GM18508 (cell line): ENCODE results near the gene RRAD.
"Not testable (repeated sequence)": the region's sequence is repeated elsewhere in the genome, so short reads cannot be mapped to it uniquely, and the experiment has no call there.

Experiments used
- ATAC-seq: cut with Tn5 transposase; IDR thresholded peaks from one replicate; pipeline ENCODE4 v1.9.1; 2021; ENCODE audit warnings: moderate number of reproducible peaks; ENCODE audit not compliant: insufficient read depth, unreplicated experiment

Gene RRAD

GRCh38 chr16:66904428-66904845, 20.9 kb downstream of the RRAD start:
- no peak for ATAC-seq

- no peak for ATAC-seq
Observed at GRCh38 chr16:66903544-66904427, 21.5 kb downstream of the RRAD start.

- ATAC-seq: no peak
Observed at GRCh38 chr16:66902648-66903543, 22.4 kb downstream of the RRAD start.

GRCh38 chr16:66901626-66902025, 23.7 kb downstream of the RRAD start:
- ATAC-seq: no peak

- no peak for ATAC-seq
Observed at GRCh38 chr16:66900721-66901441, 24.5 kb downstream of the RRAD start.

- ATAC-seq: no peak
Observed at GRCh38 chr16:66899945-66900710, 25.2 kb downstream of the RRAD start.

GRCh38 chr16:66899310-66899944, 25.9 kb downstream of the RRAD start:
- no peak for ATAC-seq

GRCh38 chr16:66898933-66899309, 26.4 kb downstream of the RRAD start:
- no peak for ATAC-seq

GRCh38 chr16:66898207-66898606, 27.1 kb downstream of the RRAD start:
- ATAC-seq: no peak

- ATAC-seq: not testable (repeated sequence)
Observed at GRCh38 chr16:66896682-66897081, 28.7 kb downstream of the RRAD start.

- ATAC-seq: no peak
Observed at GRCh38 chr16:66895999-66896398, 29.3 kb downstream of the RRAD start.

GRCh38 chr16:66895689-66895979, 29.7 kb downstream of the RRAD start:
- ATAC-seq: no peak

GRCh38 chr16:66894948-66895688, 30.2 kb downstream of the RRAD start:
- ATAC-seq: no peak

GRCh38 chr16:66894055-66894454, 31.3 kb downstream of the RRAD start:
- ATAC-seq: no peak

- ATAC-seq: no peak
Observed at GRCh38 chr16:66891797-66892196, 33.5 kb downstream of the RRAD start.

GRCh38 chr16:66891360-66891759, 34.0 kb downstream of the RRAD start:
- ATAC-seq: no peak

GRCh38 chr16:66890799-66891198, 34.5 kb downstream of the RRAD start:
- no peak for ATAC-seq

GRCh38 chr16:66889622-66890021, 35.7 kb downstream of the RRAD start:
- no peak for ATAC-seq
